SU-DHL-6 (cell line): ENCODE data around the gene RFTN1.

ENCODE experiments used
- H2AFZ ChIP-seq: fragments of 200-600 bp; sonication (generic); 2 replicates; pipeline ENCODE4 v1.6.1; 2014; ENCODE audit warnings: low read depth, mild to moderate bottlenecking, moderate library complexity, mixed read lengths, antibody characterized with exemption, low read length; ENCODE audit not compliant: severe bottlenecking
- H3F3A ChIP-seq: fragments of 200-600 bp; shearing (Covaris generic); 2 replicates; pipeline ENCODE4 v1.6.0; 2016; ENCODE audit warnings: antibody characterized with exemption, mild to moderate bottlenecking; ENCODE audit not compliant: insufficient read depth
- H3K27ac ChIP-seq: fragments of 200-600 bp; sonication (generic); 2 replicates; pipeline ENCODE4 v1.5.1; 2016; ENCODE audit warnings: low read depth, mild to moderate bottlenecking, low read length, moderate library complexity, mixed read lengths
- H3K27me3 ChIP-seq: fragments of 200-600 bp; sonication (generic), shearing (Covaris generic); 2 replicates; pipeline ENCODE4 v1.6.0; 2014; ENCODE audit warnings: mild to moderate bottlenecking, low read length
- H3K36me3 ChIP-seq: fragments of 200-600 bp; sonication (generic); 2 replicates; pipeline ENCODE4 v1.6.1; 2014; ENCODE audit warnings: mild to moderate bottlenecking, low read length, mixed read lengths
- H3K4me2 ChIP-seq: fragments of 300-600, 200-600 bp; shearing (Covaris generic), sonication (generic); 2 replicates; pipeline ENCODE4 v1.6.0; 2014; ENCODE audit warnings: low read length, low read depth, mild to moderate bottlenecking; ENCODE audit not compliant: poor library complexity, severe bottlenecking
- H3K4me3 ChIP-seq: fragments of 200-600 bp; sonication (generic); 2 replicates; pipeline ENCODE4 v1.5.1; 2014; ENCODE audit warnings: antibody characterized with exemption, low read length, mild to moderate bottlenecking, mixed read lengths; ENCODE audit not compliant: insufficient read depth, poor library complexity, severe bottlenecking
- H3K79me2 ChIP-seq: fragments of 200-600 bp; sonication (generic); 2 replicates; pipeline ENCODE4 v1.6.1; 2014; ENCODE audit warnings: mild to moderate bottlenecking, low read length, moderate library complexity; ENCODE audit not compliant: insufficient read depth
- H3K9ac ChIP-seq: fragments of 200-600 bp; sonication (generic); 2 replicates; pipeline ENCODE4 v1.7.0; 2014; ENCODE audit warnings: mild to moderate bottlenecking, low read length
- H3K9me2 ChIP-seq: fragments of 200-600 bp; sonication (generic); replicated peaks from 2 replicates; pipeline ENCODE4 v1.6.1; 2014; ENCODE audit warnings: low read length; ENCODE audit not compliant: insufficient read depth
- H3K9me3 ChIP-seq: fragments of 200-600 bp; sonication (generic); 2 replicates; pipeline ENCODE4 v1.6.1; 2014; ENCODE audit warnings: low read length, mixed read lengths; ENCODE audit not compliant: insufficient read depth
- H4K20me1 ChIP-seq: fragments of 200-600 bp; sonication (generic); 2 replicates; pipeline ENCODE4 v1.6.1; 2014; ENCODE audit warnings: low read depth, mild to moderate bottlenecking, antibody characterized with exemption, low read length, moderate library complexity, mixed read lengths
- EZH2phosphoT487 ChIP-seq: fragments of 200-600 bp; sonication (generic), shearing (Covaris generic); conservative IDR thresholded peaks from 2 replicates; pipeline ENCODE4 v1.6.1; 2018; ENCODE audit warnings: mild to moderate bottlenecking, antibody characterized with exemption, low read length, moderate library complexity, mixed read lengths
- TF ChIP-seq, protein P1 (sequence below): fragments of 200-600 bp; sonication (generic); IDR thresholded peaks from one replicate; pipeline ENCODE4 v1.5.1; 2017; ENCODE audit warnings: antibody characterized with exemption, mild to moderate bottlenecking, low read length, moderate library complexity; ENCODE audit not compliant: insufficient read depth, poor library complexity, severe bottlenecking

RFTN1 gene

DNA sequence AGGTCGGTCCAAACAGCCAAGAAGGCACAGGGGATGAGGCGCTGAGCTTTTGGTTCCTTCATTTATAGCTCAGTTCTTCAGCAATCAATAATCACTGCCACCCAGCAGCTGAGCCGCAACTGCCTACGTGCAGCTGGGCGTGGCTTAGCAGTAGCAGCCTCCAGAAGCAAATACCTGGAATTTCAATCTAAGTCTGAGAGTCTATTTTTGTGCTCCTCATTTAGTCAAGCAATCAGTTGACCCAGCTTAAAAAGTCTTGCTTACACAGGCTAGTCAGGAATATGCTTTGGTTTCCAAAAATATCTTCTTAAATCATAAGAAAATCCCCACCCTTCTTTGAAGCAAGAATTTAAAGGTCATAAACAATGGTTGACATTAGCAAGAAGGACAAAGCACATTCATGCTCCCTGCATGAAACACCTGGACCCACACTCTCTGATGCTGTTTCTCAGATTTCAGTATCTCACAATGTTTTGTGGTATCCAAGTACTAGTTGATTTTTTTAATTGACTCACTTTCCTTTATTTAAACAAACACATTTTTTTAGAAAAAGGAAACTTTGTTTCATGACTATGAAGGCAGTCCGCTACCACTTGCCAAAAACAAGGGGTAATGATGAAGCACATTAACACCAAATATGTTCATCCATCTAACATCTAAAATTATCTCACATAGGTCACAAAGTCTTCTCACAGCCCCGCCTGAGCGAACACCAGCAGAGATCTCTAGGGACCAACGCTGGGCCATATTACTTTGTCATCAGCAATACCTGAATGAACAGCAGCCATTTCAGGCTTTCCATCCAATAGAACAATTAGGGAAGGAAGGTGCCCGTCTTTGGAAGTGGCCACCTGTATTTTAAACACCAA is 142.4 kb downstream of the RFTN1 start:
- H3K79me2 ChIP-seq = peaks cover 80% of the 10 kb centered on the region
- H3K9me2 ChIP-seq = no peaks in the 10 kb centered on the region
- peak overlapping the region; percentile 11; the same call in 1 of the 2 replicates for H3K9ac ChIP-seq
- no peaks in the 10 kb centered on the region for H3K27me3 ChIP-seq
- H3K36me3 ChIP-seq = peaks cover 26% of the 10 kb centered on the region
- H3F3A ChIP-seq = peaks cover 44% of the 10 kb centered on the region
- H3K9me3 ChIP-seq = no peaks in the 10 kb centered on the region
- H3K27ac ChIP-seq = peak overlapping the region; percentile 97
- H3K4me3 ChIP-seq = no peak overlapping the region
- H2AFZ ChIP-seq = no peak overlapping the region
- TF ChIP-seq, protein P1, sequence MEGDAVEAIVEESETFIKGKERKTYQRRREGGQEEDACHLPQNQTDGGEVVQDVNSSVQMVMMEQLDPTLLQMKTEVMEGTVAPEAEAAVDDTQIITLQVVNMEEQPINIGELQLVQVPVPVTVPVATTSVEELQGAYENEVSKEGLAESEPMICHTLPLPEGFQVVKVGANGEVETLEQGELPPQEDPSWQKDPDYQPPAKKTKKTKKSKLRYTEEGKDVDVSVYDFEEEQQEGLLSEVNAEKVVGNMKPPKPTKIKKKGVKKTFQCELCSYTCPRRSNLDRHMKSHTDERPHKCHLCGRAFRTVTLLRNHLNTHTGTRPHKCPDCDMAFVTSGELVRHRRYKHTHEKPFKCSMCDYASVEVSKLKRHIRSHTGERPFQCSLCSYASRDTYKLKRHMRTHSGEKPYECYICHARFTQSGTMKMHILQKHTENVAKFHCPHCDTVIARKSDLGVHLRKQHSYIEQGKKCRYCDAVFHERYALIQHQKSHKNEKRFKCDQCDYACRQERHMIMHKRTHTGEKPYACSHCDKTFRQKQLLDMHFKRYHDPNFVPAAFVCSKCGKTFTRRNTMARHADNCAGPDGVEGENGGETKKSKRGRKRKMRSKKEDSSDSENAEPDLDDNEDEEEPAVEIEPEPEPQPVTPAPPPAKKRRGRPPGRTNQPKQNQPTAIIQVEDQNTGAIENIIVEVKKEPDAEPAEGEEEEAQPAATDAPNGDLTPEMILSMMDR = no peak
- TF ChIP-seq EZH2phosphoT487 = no peak
- H4K20me1 ChIP-seq = no peaks in the 10 kb centered on the region
- H3K4me2 ChIP-seq = peak overlapping the region; percentile 38

DNA sequence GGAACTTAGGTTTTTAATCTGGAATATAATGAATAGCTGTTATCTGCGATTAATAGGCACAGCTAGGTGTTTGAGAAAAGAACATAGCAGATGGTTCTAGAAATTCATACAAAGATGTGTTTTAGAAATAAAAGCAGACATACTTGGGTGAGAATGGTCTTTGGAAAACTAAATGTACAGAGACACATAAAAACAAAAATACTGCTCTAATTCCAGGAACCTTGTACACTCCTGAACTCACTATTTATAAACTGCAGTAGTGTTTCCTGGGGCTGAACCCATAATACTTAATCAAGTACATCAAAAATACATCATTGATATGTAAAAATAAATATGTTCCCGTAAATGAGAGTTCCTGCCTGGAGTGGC is 143.0 kb downstream of the RFTN1 start:
- peaks cover 80% of the 10 kb centered on the region for H3K79me2 ChIP-seq
- peak overlapping the region; percentile 97 for H3K27ac ChIP-seq
- peaks cover 29% of the 10 kb centered on the region for H3K36me3 ChIP-seq
- H3K9me2 ChIP-seq = no peaks in the 10 kb centered on the region
- H3K9ac ChIP-seq = no peak overlapping the region
- H3K9me3 ChIP-seq = no peaks in the 10 kb centered on the region
- H3K4me3 ChIP-seq = no peak overlapping the region
- no peaks in the 10 kb centered on the region for H3K27me3 ChIP-seq
- H4K20me1 ChIP-seq = no peaks in the 10 kb centered on the region
- no peak overlapping the region for H2AFZ ChIP-seq
- no peak overlapping the region for H3K4me2 ChIP-seq
- H3F3A ChIP-seq = peaks cover 38% of the 10 kb centered on the region
- TF ChIP-seq, protein P1 = no peak
- TF ChIP-seq EZH2phosphoT487 = no peak

DNA sequence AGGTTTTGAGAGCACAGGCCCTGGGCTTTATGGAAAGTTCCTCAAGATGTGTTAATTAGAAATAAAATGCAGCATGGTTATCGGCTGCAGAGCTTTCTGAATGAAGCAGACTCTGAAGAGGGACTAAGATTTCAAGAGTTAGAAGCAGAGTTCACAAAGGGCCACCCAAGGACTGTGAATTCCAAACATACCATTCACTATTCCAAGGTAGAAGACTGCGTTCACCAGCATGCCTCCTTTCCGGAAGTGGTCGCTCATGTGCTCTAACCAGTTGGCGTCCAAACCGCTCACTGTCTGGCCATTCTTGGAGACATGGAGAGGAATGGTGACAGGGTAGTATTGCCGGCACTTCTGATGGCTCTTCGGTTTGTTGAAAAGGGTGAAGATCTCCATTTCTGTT is 143.6 kb downstream of the RFTN1 start:
- H3K36me3 ChIP-seq = peaks cover 35% of the 10 kb centered on the region
- H3K27ac ChIP-seq = no peak overlapping the region
- TF ChIP-seq, protein P1 = no peak
- TF ChIP-seq EZH2phosphoT487 = no peak
- H3K27me3 ChIP-seq = no peaks in the 10 kb centered on the region
- no peak overlapping the region for H3K4me2 ChIP-seq
- no peak overlapping the region for H3K4me3 ChIP-seq
- H3K79me2 ChIP-seq = peaks cover 79% of the 10 kb centered on the region
- H3K9me3 ChIP-seq = no peaks in the 10 kb centered on the region
- H3F3A ChIP-seq = peaks cover 32% of the 10 kb centered on the region
- H4K20me1 ChIP-seq = no peaks in the 10 kb centered on the region
- no peak overlapping the region for H2AFZ ChIP-seq
- no peak overlapping the region for H3K9ac ChIP-seq
- no peaks in the 10 kb centered on the region for H3K9me2 ChIP-seq
